Small intestine (tissue), 7 donors: ENCODE results near the gene CTXND2. TPM values are rescaled to one million over a fixed set of nuclear protein-coding genes. Genes with fewer than 3 reads are reported as not detected.
"Not testable (repeated sequence)": the region's sequence is repeated elsewhere in the genome, so short reads cannot be mapped to it uniquely, and the experiment has no call there.

Experiments used
- DNase-seq, 2 donors: peaks; one replicate each; pipeline versions ENCODE4 v3.0.0 to v3.0.0-alpha.2; 2013
- FAIRE-seq: peaks from 2 replicates; lab custom pipeline; 2012; peaks lifted over from hg19 to GRCh38; lab: Jason Lieb, UNC
- H3K27ac ChIP-seq, 3 donors: one replicate each; pipeline ENCODE4 v1.5.1; 2013; ENCODE audit warnings: low read length in 2 of 3, mild to moderate bottlenecking in 2 of 3, control low read depth in 1 of 3, inconsistent platforms in 1 of 3, low read depth in 1 of 3, moderate library complexity in 1 of 3
- H3K27me3 ChIP-seq, 3 donors: one replicate each; pipeline ENCODE4 v1.6.1; 2013; ENCODE audit warnings: low read length in 3 of 3, inconsistent platforms in 1 of 3; ENCODE audit not compliant: control insufficient read depth in 3 of 3, insufficient read depth in 3 of 3
- H3K36me3 ChIP-seq, 3 donors: one replicate each; pipeline ENCODE4 v1.6.1; 2013; ENCODE audit warnings: low read length in 3 of 3, inconsistent platforms in 1 of 3, low read depth in 1 of 3, mild to moderate bottlenecking in 1 of 3, moderate library complexity in 1 of 3; ENCODE audit not compliant: control insufficient read depth in 3 of 3, insufficient read depth in 2 of 3
- H3K4me1 ChIP-seq, 3 donors: one replicate each; pipeline ENCODE4 v1.6.1; 2013; ENCODE audit warnings: low read length in 2 of 3, inconsistent platforms in 1 of 3, low read depth in 1 of 3, mild to moderate bottlenecking in 1 of 3, moderate library complexity in 1 of 3; ENCODE audit not compliant: control insufficient read depth in 3 of 3, insufficient read depth in 2 of 3
- H3K4me3 ChIP-seq, 3 donors: one replicate each; pipeline ENCODE4 v1.5.1; 2013; ENCODE audit warnings: low read length in 3 of 3, control low read depth in 1 of 3, inconsistent platforms in 1 of 3, low read depth in 1 of 3, mild to moderate bottlenecking in 1 of 3, moderate library complexity in 1 of 3
- H3K9me3 ChIP-seq, 2 donors: one replicate each; pipeline ENCODE4 v1.6.1; 2013; ENCODE audit warnings: low read depth in 1 of 2, low read length in 1 of 2; ENCODE audit not compliant: control insufficient read depth in 2 of 2, insufficient read depth in 1 of 2
- WGBS, 3 donors: extraction: QIAGEN DNeasy Blood & Tissue Kit; methylation state at CpG; one replicate each; pipeline ENCODE4 v1.1.7; 2013; 5-methylcytosine and 5-hydroxymethylcytosine counted together
- polyA plus RNA-seq, 4 donors: library from polyadenylated mRNA; stranded (reverse) in 3 of 4; unstranded in 1 of 4; fragments of 200-250 nt in 3 of 4; fragments of 120-200 nt in 1 of 4; gene quantifications; one replicate each; pipeline versions ENCODE4 v1.2.1 to v1.2.3, GENCODE V29; 2013
- donor health status: healthy with polysubstance abuse.
- donor health status: control.
- donor health status: control.
- donor health status: Bipolar disorder and iron deficiency.
- donor health status: healthy.

The CTXND2 gene
- polyA plus RNA-seq, 4 donors: not detected

- not testable (repeated sequence) for H3K27ac ChIP-seq, DNase-seq, FAIRE-seq, H3K4me3 ChIP-seq, H3K4me1 ChIP-seq, H3K9me3 ChIP-seq, H3K27me3 ChIP-seq
- WGBS, 3 donors: 74 to 91% (median 90%) methylated on average over 3 of the region's 3 CpGs
- H3K36me3 ChIP-seq: peaks cover 0 to 40% (median 5%) of the 10 kb centered on the region in 3 donors
Observed at GRCh38 chr1:150852734-150853133, 34.2 kb upstream of the CTXND2 start.

GRCh38 chr1:150863724-150864123, 23.2 kb upstream of the CTXND2 start:
- no peak overlapping the region for H3K27ac ChIP-seq
- H3K9me3 ChIP-seq: peaks cover 0 to 3% of the 10 kb centered on the region in 2 donors
- H3K27me3 ChIP-seq: no peaks in the 10 kb centered on the region
- DNase-seq (no peak), FAIRE-seq (no peak)
- no peak overlapping the region for H3K4me3 ChIP-seq
- WGBS, 3 donors: 84 to 100% (median 89%) methylated on average over 2 of the region's 2 CpGs
- peaks cover 0 to 14% (median 0%) of the 10 kb centered on the region in 3 donors for H3K36me3 ChIP-seq
- H3K4me1 ChIP-seq: peaks cover 0 to 2% (median 0%) of the 10 kb centered on the region in 3 donors

- not testable (repeated sequence) for H3K4me3 ChIP-seq, H3K27ac ChIP-seq, H3K9me3 ChIP-seq, FAIRE-seq, H3K27me3 ChIP-seq, H3K4me1 ChIP-seq, DNase-seq
- peaks cover 0 to 18% (median 0%) of the 10 kb centered on the region in 3 donors for H3K36me3 ChIP-seq
- WGBS, 3 donors: 73 to 76% (median 75%) methylated on average over 3 of the region's 3 CpGs
Observed at GRCh38 chr1:150864200-150864599, 22.7 kb upstream of the CTXND2 start.

- FAIRE-seq (no peak), DNase-seq (no peak)
- Histone ChIP-seq H3K4me1 (peaks cover 0 to 5% (median 2%) of the 10 kb centered on the region in 3 donors), H3K27me3 (no peaks in the 10 kb centered on the region), H3K36me3 (peaks cover 0 to 24% (median 0%) of the 10 kb centered on the region in 3 donors), H3K27ac (no peak overlapping the region), H3K4me3 (no peak overlapping the region), H3K9me3 (no peaks in the 10 kb centered on the region)
Observed at GRCh38 chr1:150869683-150870082, 17.3 kb upstream of the CTXND2 start.

- Histone ChIP-seq H3K27ac (no peak overlapping the region), H3K27me3 (no peaks in the 10 kb centered on the region), H3K4me1 (peaks cover 0 to 7% (median 3%) of the 10 kb centered on the region in 3 donors), H3K36me3 (peaks cover 0 to 20% (median 0%) of the 10 kb centered on the region in 3 donors), H3K4me3 (no peak overlapping the region), H3K9me3 (no peaks in the 10 kb centered on the region)
- no peak for DNase-seq
- 88 to 91% (median 90%) methylated on average over 2 of the region's 2 CpGs for WGBS, 3 donors
- FAIRE-seq: no peak
Observed at GRCh38 chr1:150872572-150872971, 14.4 kb upstream of the CTXND2 start.

- WGBS, 3 donors: 92 to 94% (median 92%) methylated on average over 2 of the region's 2 CpGs
- H3K4me1 ChIP-seq: peaks cover 0 to 7% (median 3%) of the 10 kb centered on the region in 3 donors
- no peak for DNase-seq
- H3K27ac ChIP-seq: no peak overlapping the region
- H3K36me3 ChIP-seq: peaks cover 0 to 20% (median 0%) of the 10 kb centered on the region in 3 donors
- no peaks in the 10 kb centered on the region for H3K27me3 ChIP-seq
- FAIRE-seq: no peak
- H3K4me3 ChIP-seq: no peak overlapping the region
- no peaks in the 10 kb centered on the region for H3K9me3 ChIP-seq
Observed at GRCh38 chr1:150873521-150873920, 13.4 kb upstream of the CTXND2 start.

DNA sequence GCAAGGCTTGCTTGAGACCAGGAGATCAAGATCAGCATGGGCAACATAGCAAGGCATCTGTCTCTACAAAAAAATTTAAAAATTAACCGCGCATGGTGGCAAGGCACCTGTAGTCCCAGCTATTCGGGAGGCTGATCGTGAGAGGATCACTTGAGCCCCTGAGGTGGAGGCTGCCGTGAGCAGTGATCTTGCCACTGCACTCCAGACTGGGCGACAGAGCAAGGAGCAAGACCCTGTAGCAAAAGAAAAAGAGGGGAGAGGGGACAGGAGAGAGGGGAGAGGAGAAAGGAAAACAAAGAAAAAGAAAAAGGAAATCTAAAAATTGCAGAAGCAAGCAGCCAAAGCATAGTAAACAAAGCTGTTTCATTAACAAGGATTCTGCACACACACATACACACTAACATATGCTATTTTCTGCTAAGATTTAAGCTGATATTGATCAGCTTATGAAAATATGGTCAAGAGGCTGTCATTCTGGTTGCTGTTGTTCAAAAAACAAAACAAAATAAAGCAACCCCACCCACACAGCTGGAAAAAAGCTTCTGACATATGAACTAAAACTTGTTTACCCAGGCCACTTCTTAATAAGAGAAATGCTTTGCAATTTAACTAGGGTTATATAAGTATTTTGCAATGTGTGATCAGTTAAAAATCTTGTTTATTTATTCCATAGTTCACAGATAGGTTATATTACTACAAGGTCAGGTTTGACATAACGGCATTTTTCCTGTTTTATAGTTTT, 12.3 kb upstream of the CTXND2 start:
- H3K27ac ChIP-seq: peak overlapping the region in 1 of 3 donors; percentile 18
- WGBS, 3 donors: 39 to 51% (median 45%) methylated on average over 7 of the region's 7 CpGs
- peaks cover 0 to 7% (median 3%) of the 10 kb centered on the region in 3 donors for H3K4me1 ChIP-seq
- H3K27me3 ChIP-seq: no peaks in the 10 kb centered on the region
- peak in 1 of 2 donors; percentile 16 for DNase-seq
- no peak for FAIRE-seq
- no peak overlapping the region for H3K4me3 ChIP-seq
- peaks cover 0 to 14% (median 0%) of the 10 kb centered on the region in 3 donors for H3K36me3 ChIP-seq
- H3K9me3 ChIP-seq: no peaks in the 10 kb centered on the region

DNA sequence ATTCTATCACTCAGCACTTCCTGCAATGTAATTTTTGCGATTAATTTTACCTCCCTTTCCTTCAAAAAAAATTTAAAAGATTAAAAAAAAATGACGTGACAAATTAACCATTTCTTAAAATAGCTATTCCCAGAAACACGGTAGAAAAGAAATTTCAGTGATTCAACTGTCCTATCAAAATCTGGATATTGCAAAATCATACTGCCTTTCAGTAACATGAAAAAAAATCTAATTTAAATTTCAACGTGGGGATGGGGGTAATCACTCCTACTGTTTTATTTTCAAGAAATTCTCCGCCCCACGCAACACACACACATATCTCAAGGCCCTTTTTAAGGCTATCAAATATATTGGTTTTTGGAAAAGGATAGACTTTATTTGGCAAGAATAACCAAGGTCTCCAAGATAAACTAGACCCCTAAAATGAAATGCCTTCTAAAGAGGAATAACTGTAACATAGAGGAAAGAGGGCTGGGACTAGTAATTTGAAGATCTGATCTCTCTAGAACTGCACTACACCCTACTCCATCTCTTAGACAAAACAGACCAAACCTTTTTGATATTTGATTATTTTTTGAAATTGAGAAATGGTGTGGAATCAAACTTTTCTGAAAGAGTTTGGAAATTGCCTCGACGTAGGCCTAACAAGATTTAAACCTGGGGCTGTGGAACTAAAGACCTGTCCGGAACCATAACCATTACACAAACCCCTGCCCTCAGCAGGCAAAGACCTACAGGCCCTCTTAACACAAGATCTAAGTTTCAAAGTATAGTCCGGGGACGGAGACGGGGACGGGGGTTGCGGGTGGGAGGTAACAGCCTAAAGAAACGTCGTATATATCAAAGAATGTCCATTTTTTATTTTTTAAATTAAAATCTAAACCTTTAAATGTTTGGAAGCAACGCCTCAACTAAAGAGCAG, 11.5 kb upstream of the CTXND2 start:
- no peaks in the 10 kb centered on the region for H3K9me3 ChIP-seq
- H3K36me3 ChIP-seq: peaks cover 0 to 13% (median 0%) of the 10 kb centered on the region in 3 donors
- H3K27ac ChIP-seq: peak overlapping the region; percentile 83 to 95 (median 83)
- peak overlapping the region; percentile 63 to 97 (median 92) for H3K4me3 ChIP-seq
- H3K4me1 ChIP-seq: peaks cover 0 to 7% (median 3%) of the 10 kb centered on the region in 3 donors
- no peaks in the 10 kb centered on the region for H3K27me3 ChIP-seq
- 11 to 13% (median 12%) methylated on average over 17 of the region's 17 CpGs for WGBS, 3 donors
- FAIRE-seq (no peak), DNase-seq (peak; percentile 24 to 31)
